ENCODE data around the gene ACP1.

ACP1 gene

GRCh38 chr2:271917-272316 lies 7.2 kb downstream of the ACP1 start:
- H3K9me3 ChIP-seq (replicated peaks; ENCODE audit: low read length) = no peaks in the 10 kb centered on the region
- no peak overlapping the region for H3K9ac ChIP-seq (ENCODE audit: low read depth, low read length)
- no peak overlapping the region for H3K4me3 ChIP-seq (ENCODE audit: low read length)
- no peaks in the 10 kb centered on the region for H3K27me3 ChIP-seq (ENCODE audit: control insufficient read depth, insufficient read depth, low read length)
- H3K36me3 ChIP-seq (ENCODE audit: insufficient read depth, low read length) = peaks cover 47% of the 10 kb centered on the region
- no peaks in the 10 kb centered on the region for H3K4me1 ChIP-seq (ENCODE audit: control insufficient read depth, insufficient read depth, low read length)
- no peak overlapping the region for H3K4me2 ChIP-seq (ENCODE audit: low read length)

GRCh38 chr2:273333-273732 lies 8.6 kb downstream of the ACP1 start:
- no peak overlapping the region for H3K4me2 ChIP-seq (ENCODE audit: low read length)

GRCh38 chr2:274503-274902 lies 9.8 kb downstream of the ACP1 start:
- Histone ChIP-seq H3K4me1 (ENCODE audit: control insufficient read depth, insufficient read depth, low read length) (no peaks in the 10 kb centered on the region), H3K9me3 (replicated peaks; ENCODE audit: low read length) (no peaks in the 10 kb centered on the region), H3K27me3 (ENCODE audit: control insufficient read depth, insufficient read depth, low read length) (no peaks in the 10 kb centered on the region), H3K4me2 (ENCODE audit: low read length) (no peak overlapping the region), H3K9ac (ENCODE audit: low read depth, low read length) (no peak overlapping the region), H3K4me3 (ENCODE audit: low read length) (no peak overlapping the region), H3K36me3 (ENCODE audit: insufficient read depth, low read length) (peaks cover 67% of the 10 kb centered on the region)

More at GRCh38 chr2:273333-273732, 8.6 kb downstream of the ACP1 start:
- Histone ChIP-seq H3K27me3 (ENCODE audit: control insufficient read depth, insufficient read depth, low read length) (no peaks in the 10 kb centered on the region), H3K36me3 (ENCODE audit: insufficient read depth, low read length) (peaks cover 57% of the 10 kb centered on the region), H3K4me1 (ENCODE audit: control insufficient read depth, insufficient read depth, low read length) (no peaks in the 10 kb centered on the region), H3K9ac (ENCODE audit: low read depth, low read length) (no peak overlapping the region), H3K9me3 (replicated peaks; ENCODE audit: low read length) (no peaks in the 10 kb centered on the region), H3K4me3 (ENCODE audit: low read length) (no peak overlapping the region)

GRCh38 chr2:275466-275865 lies 10.7 kb downstream of the ACP1 start:
- no peak overlapping the region for H3K4me3 ChIP-seq (ENCODE audit: low read length)
- H3K36me3 ChIP-seq (ENCODE audit: insufficient read depth, low read length) = peaks cover 74% of the 10 kb centered on the region

GRCh38 chr2:278312-278926 lies 13.7 kb downstream of the ACP1 start:
- no peak overlapping the region for H3K4me2 ChIP-seq (ENCODE audit: low read length)
- H3K27me3 ChIP-seq (ENCODE audit: control insufficient read depth, insufficient read depth, low read length) = no peaks in the 10 kb centered on the region
- H3K4me1 ChIP-seq (ENCODE audit: control insufficient read depth, insufficient read depth, low read length) = no peaks in the 10 kb centered on the region
- H3K9ac ChIP-seq (ENCODE audit: low read depth, low read length) = no peak overlapping the region
- H3K36me3 ChIP-seq (ENCODE audit: insufficient read depth, low read length) = peaks cover 74% of the 10 kb centered on the region
- no peak overlapping the region for H3K4me3 ChIP-seq (ENCODE audit: low read length)
- no peaks in the 10 kb centered on the region for H3K9me3 ChIP-seq (replicated peaks; ENCODE audit: low read length)

More at GRCh38 chr2:275466-275865, 10.7 kb downstream of the ACP1 start:
- Histone ChIP-seq H3K9ac (ENCODE audit: low read depth, low read length) (no peak overlapping the region), H3K27me3 (ENCODE audit: control insufficient read depth, insufficient read depth, low read length) (no peaks in the 10 kb centered on the region), H3K4me1 (ENCODE audit: control insufficient read depth, insufficient read depth, low read length) (no peaks in the 10 kb centered on the region), H3K9me3 (replicated peaks; ENCODE audit: low read length) (no peaks in the 10 kb centered on the region), H3K4me2 (ENCODE audit: low read length) (no peak overlapping the region)

GRCh38 chr2:278927-279320 lies 14.2 kb downstream of the ACP1 start:
- no peak overlapping the region for H3K4me2 ChIP-seq (ENCODE audit: low read length)
- H3K4me3 ChIP-seq (ENCODE audit: low read length) = no peak overlapping the region
- no peak overlapping the region for H3K9ac ChIP-seq (ENCODE audit: low read depth, low read length)
- no peaks in the 10 kb centered on the region for H3K4me1 ChIP-seq (ENCODE audit: control insufficient read depth, insufficient read depth, low read length)
- H3K27me3 ChIP-seq (ENCODE audit: control insufficient read depth, insufficient read depth, low read length) = no peaks in the 10 kb centered on the region
- no peaks in the 10 kb centered on the region for H3K9me3 ChIP-seq (replicated peaks; ENCODE audit: low read length)
- peaks cover 72% of the 10 kb centered on the region for H3K36me3 ChIP-seq (ENCODE audit: insufficient read depth, low read length)

- Histone ChIP-seq H3K4me1 (ENCODE audit: control insufficient read depth, insufficient read depth, low read length) (no peaks in the 10 kb centered on the region), H3K36me3 (ENCODE audit: insufficient read depth, low read length) (peaks cover 68% of the 10 kb centered on the region), H3K27me3 (ENCODE audit: control insufficient read depth, insufficient read depth, low read length) (no peaks in the 10 kb centered on the region), H3K9me3 (replicated peaks; ENCODE audit: low read length) (no peaks in the 10 kb centered on the region), H3K4me2 (ENCODE audit: low read length) (no peak overlapping the region), H3K9ac (ENCODE audit: low read depth, low read length) (no peak overlapping the region), H3K4me3 (ENCODE audit: low read length) (no peak overlapping the region)
Measured at GRCh38 chr2:279366-279765, 14.6 kb downstream of the ACP1 start.

- no peaks in the 10 kb centered on the region for H3K27me3 ChIP-seq (ENCODE audit: control insufficient read depth, insufficient read depth, low read length)
- H3K9me3 ChIP-seq (replicated peaks; ENCODE audit: low read length) = no peaks in the 10 kb centered on the region
- H3K4me1 ChIP-seq (ENCODE audit: control insufficient read depth, insufficient read depth, low read length) = no peaks in the 10 kb centered on the region
- no peak overlapping the region for H3K4me3 ChIP-seq (ENCODE audit: low read length)
- no peak overlapping the region for H3K4me2 ChIP-seq (ENCODE audit: low read length)
- H3K36me3 ChIP-seq (ENCODE audit: insufficient read depth, low read length) = peaks cover 62% of the 10 kb centered on the region
- H3K9ac ChIP-seq (ENCODE audit: low read depth, low read length) = no peak overlapping the region
Measured at GRCh38 chr2:279956-280649, 15.4 kb downstream of the ACP1 start.

- H3K27me3 ChIP-seq (ENCODE audit: control insufficient read depth, insufficient read depth, low read length) = no peaks in the 10 kb centered on the region
- no peak overlapping the region for H3K9ac ChIP-seq (ENCODE audit: low read depth, low read length)
- no peak overlapping the region for H3K4me2 ChIP-seq (ENCODE audit: low read length)
- H3K9me3 ChIP-seq (replicated peaks; ENCODE audit: low read length) = no peaks in the 10 kb centered on the region
- no peaks in the 10 kb centered on the region for H3K4me1 ChIP-seq (ENCODE audit: control insufficient read depth, insufficient read depth, low read length)
- no peak overlapping the region for H3K4me3 ChIP-seq (ENCODE audit: low read length)
- H3K36me3 ChIP-seq (ENCODE audit: insufficient read depth, low read length) = peaks cover 56% of the 10 kb centered on the region
Measured at GRCh38 chr2:280650-281110, 15.9 kb downstream of the ACP1 start.

- Histone ChIP-seq H3K9ac (ENCODE audit: low read depth, low read length) (no peak overlapping the region), H3K4me1 (ENCODE audit: control insufficient read depth, insufficient read depth, low read length) (no peaks in the 10 kb centered on the region), H3K4me3 (ENCODE audit: low read length) (no peak overlapping the region), H3K36me3 (ENCODE audit: insufficient read depth, low read length) (peaks cover 49% of the 10 kb centered on the region), H3K4me2 (ENCODE audit: low read length) (no peak overlapping the region), H3K9me3 (replicated peaks; ENCODE audit: low read length) (no peaks in the 10 kb centered on the region), H3K27me3 (ENCODE audit: control insufficient read depth, insufficient read depth, low read length) (no peaks in the 10 kb centered on the region)
Measured at GRCh38 chr2:281381-281780, 16.6 kb downstream of the ACP1 start.

- H3K36me3 ChIP-seq (ENCODE audit: insufficient read depth, low read length) = peaks cover 41% of the 10 kb centered on the region
- H3K9ac ChIP-seq (ENCODE audit: low read depth, low read length) = no peak overlapping the region
- peaks cover 4% of the 10 kb centered on the region for H3K4me1 ChIP-seq (ENCODE audit: control insufficient read depth, insufficient read depth, low read length)
- no peak overlapping the region for H3K4me3 ChIP-seq (ENCODE audit: low read length)
- H3K4me2 ChIP-seq (ENCODE audit: low read length) = no peak overlapping the region
- H3K9me3 ChIP-seq (replicated peaks; ENCODE audit: low read length) = no peaks in the 10 kb centered on the region
- H3K27me3 ChIP-seq (ENCODE audit: control insufficient read depth, insufficient read depth, low read length) = peaks cover 9% of the 10 kb centered on the region
Measured at GRCh38 chr2:282371-283263, 17.9 kb downstream of the ACP1 start.

Data from skeletal muscle satellite cell (primary cell).